NCI-H345 treated with DMSO at 0.1 percent for 48 hours (cell line): Measurements from ENCODE around the gene GCLM.
"Not testable (repeated sequence)": the region's sequence is repeated elsewhere in the genome, so short reads cannot be mapped to it uniquely, and the experiment has no call there.

ENCODE experiments used
- DNase-seq: peaks from one replicate; lab custom pipeline; 2025; ENCODE audit not compliant: unreplicated experiment; lab: John Stamatoyannopoulos, UW

The GCLM gene

GRCh38 chr1:93909146-93910050, at the start of gene GCLM:
TSS of gene GCLM (minus strand) at chr1:93909430. CDS start at chr1:93909163, 267 bp downstream.
- DNase-seq = peak; percentile 93

GRCh38 chr1:93958726-93959100, 49.5 kb upstream of the GCLM start:
- no peak for DNase-seq

- DNase-seq = no peak
Measured at GRCh38 chr1:93958032-93958725, 48.9 kb upstream of the GCLM start.

GRCh38 chr1:93955765-93956164, 46.5 kb upstream of the GCLM start:
- DNase-seq = no peak

GRCh38 chr1:93947002-93947686, 37.9 kb upstream of the GCLM start:
- DNase-seq = not testable (repeated sequence)

- DNase-seq = no peak
Measured at GRCh38 chr1:93938461-93939145, 29.4 kb upstream of the GCLM start.

GRCh38 chr1:93937997-93938396, 28.8 kb upstream of the GCLM start:
- no peak for DNase-seq

GRCh38 chr1:93925206-93925605, 16.0 kb upstream of the GCLM start:
- no peak for DNase-seq

GRCh38 chr1:93919780-93920179, 10.6 kb upstream of the GCLM start:
- DNase-seq = no peak

GRCh38 chr1:93917302-93917701, 8.1 kb upstream of the GCLM start:
- DNase-seq = no peak

- DNase-seq = not testable (repeated sequence)
Measured at GRCh38 chr1:93910880-93911279, 1.6 kb upstream of the GCLM start.

GRCh38 chr1:93910305-93910704, 1.1 kb upstream of the GCLM start:
- no peak for DNase-seq

- DNase-seq = peak; percentile 3
Measured at GRCh38 chr1:93908394-93909145, 660 bp downstream of the GCLM start.

GRCh38 chr1:93907718-93908117, 1.5 kb downstream of the GCLM start:
- DNase-seq = peak; percentile 37

- no peak for DNase-seq
Measured at GRCh38 chr1:93906480-93906879, 2.8 kb downstream of the GCLM start.

- DNase-seq = no peak
Measured at GRCh38 chr1:93905734-93906133, 3.5 kb downstream of the GCLM start.

- no peak for DNase-seq
Measured at GRCh38 chr1:93905051-93905450, 4.2 kb downstream of the GCLM start.

- no peak for DNase-seq
Measured at GRCh38 chr1:93904228-93904627, 5.0 kb downstream of the GCLM start.

- no peak for DNase-seq
Measured at GRCh38 chr1:93900723-93901504, 8.3 kb downstream of the GCLM start.
